GM21529 (cell line): Measurements from ENCODE around the gene GLTP.

Experiments
- ATAC-seq: cut with Tn5 transposase; IDR thresholded peaks from one replicate; pipeline ENCODE4 v1.9.1; 2021; ENCODE audit not compliant: unreplicated experiment

Gene GLTP

DNA sequence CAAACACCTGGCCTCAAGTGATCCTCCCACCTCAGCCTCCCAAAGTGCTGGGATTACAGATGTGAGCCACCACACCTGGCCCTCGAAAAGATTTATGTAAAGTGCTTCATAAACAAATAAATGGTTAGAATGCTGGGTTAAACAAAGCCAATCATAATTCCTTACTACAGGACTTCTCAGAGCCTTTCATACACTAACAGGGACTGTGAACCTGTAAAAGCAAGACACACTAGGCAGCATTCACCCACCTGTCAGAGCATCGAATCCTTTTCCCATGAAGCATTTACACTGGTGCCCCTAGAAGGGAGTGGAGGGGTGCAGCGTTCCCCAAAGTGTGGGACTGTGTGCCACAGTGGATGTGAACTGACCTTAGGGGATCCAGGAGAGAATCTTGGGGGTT, 76.7 kb downstream of the GLTP start:
- no peak for ATAC-seq

DNA sequence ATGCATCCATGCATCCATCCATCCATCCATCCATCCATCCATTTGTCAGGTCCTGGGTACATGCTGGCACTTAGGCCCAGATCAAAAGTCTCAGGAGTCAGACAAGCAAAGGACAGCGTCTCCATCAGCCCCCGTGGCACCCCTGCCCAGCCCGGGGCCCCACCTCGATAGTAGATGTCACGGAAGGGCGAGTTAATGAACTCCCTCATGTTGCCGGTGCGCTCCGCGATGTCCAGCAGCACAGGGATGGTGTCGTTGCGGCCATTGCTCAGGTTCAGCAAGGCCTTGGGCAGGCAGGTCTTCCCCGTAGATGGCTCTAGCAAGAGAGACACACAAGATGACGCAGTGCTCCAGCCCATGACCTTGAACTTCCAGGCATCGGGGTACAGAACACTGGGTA, 77.5 kb downstream of the GLTP start:
- no peak for ATAC-seq
